ENCODE measurements around the gene BUD13. TPM values are rescaled to one million over a fixed set of nuclear protein-coding genes. Genes with fewer than 3 reads are reported as not detected.

Gene BUD13
- total and polyA plus RNA-seq, 4 donors = 10.0 to 14.9 (median 13.3) TPM

DNA sequence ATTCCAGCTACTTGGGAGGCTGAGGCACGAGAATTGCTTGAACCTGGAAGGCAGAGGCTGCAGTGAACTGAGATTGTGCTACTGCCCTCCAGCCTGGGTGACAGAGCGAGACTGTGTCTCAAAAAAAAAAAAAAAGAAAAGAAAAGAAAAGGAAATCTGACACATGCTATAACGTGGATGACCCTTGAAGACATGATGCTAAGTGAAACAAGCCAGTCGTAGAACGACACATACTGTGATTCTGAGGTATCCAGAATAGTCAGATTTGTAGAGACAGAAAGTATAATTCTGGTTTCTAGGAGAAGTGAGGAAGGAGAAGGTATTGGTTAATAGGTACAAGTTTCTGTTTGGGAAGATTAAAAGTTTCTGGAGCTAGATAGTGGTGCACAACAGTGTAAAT is 25.6 kb upstream of the BUD13 start:
- Histone ChIP-seq H3K4me3 (no peak overlapping the region), H3K9me3 (ENCODE audit: control insufficient read depth in 4 of 4, insufficient read depth in 3 of 4, low read length in 3 of 4) (no peaks in the 10 kb centered on the region), H3K36me3 (ENCODE audit: control insufficient read depth in 4 of 4, insufficient read depth in 4 of 4, low read length in 4 of 4) (no peaks in the 10 kb centered on the region), H3K27me3 (ENCODE audit: control insufficient read depth in 3 of 3, insufficient read depth in 3 of 3, low read length in 2 of 3) (peaks cover 0 to 2% (median 0%) of the 10 kb centered on the region in 3 donors), H3K27ac (ENCODE audit: low read depth in 1 of 2, low read length in 1 of 2) (no peak overlapping the region), H3K9ac (ENCODE audit: insufficient read depth in 1 of 2, low read length in 2 of 2) (no peak overlapping the region), H3K4me1 (ENCODE audit: control insufficient read depth in 5 of 5, insufficient read depth in 5 of 5, low read length in 5 of 5) (no peaks in the 10 kb centered on the region)
- DNase-seq (no peak), ATAC-seq (ENCODE audit: insufficient read depth, low FRiP score) (no peak)
- 83 to 84% methylated on average over 5 of the region's 5 CpGs for WGBS, 2 donors
- TF ChIP-seq, protein P1, sequence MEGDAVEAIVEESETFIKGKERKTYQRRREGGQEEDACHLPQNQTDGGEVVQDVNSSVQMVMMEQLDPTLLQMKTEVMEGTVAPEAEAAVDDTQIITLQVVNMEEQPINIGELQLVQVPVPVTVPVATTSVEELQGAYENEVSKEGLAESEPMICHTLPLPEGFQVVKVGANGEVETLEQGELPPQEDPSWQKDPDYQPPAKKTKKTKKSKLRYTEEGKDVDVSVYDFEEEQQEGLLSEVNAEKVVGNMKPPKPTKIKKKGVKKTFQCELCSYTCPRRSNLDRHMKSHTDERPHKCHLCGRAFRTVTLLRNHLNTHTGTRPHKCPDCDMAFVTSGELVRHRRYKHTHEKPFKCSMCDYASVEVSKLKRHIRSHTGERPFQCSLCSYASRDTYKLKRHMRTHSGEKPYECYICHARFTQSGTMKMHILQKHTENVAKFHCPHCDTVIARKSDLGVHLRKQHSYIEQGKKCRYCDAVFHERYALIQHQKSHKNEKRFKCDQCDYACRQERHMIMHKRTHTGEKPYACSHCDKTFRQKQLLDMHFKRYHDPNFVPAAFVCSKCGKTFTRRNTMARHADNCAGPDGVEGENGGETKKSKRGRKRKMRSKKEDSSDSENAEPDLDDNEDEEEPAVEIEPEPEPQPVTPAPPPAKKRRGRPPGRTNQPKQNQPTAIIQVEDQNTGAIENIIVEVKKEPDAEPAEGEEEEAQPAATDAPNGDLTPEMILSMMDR (IDR thresholded peaks at IDR 0.05; ENCODE audit: control extremely low read depth, extremely low read depth) = no peak

DNA sequence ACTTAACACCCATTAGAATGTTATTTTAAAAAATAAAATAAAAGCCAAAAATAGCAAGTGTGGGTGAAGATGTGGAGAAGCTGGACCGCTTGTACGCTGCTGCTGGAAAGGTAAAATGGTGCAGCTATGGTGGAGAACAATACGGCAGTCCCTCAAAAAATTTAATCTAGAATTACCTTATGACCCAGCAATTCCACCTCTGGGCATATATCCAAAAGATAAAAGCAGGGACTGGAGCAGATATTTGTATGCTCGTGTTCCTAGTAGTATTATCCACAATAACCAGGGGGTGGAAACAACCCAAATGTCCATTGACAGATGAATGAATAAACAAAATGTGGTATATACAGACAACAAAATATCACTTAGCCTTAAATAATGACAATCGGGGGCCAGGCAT is 25.0 kb upstream of the BUD13 start:
- no peak for DNase-seq
- peaks cover 0 to 2% (median 0%) of the 10 kb centered on the region in 3 donors for H3K27me3 ChIP-seq (ENCODE audit: control insufficient read depth in 3 of 3, insufficient read depth in 3 of 3, low read length in 2 of 3)
- H3K36me3 ChIP-seq (ENCODE audit: control insufficient read depth in 4 of 4, insufficient read depth in 4 of 4, low read length in 4 of 4) = no peaks in the 10 kb centered on the region
- no peak overlapping the region for H3K4me3 ChIP-seq
- H3K9me3 ChIP-seq (ENCODE audit: control insufficient read depth in 4 of 4, insufficient read depth in 3 of 4, low read length in 3 of 4) = no peaks in the 10 kb centered on the region
- H3K27ac ChIP-seq (ENCODE audit: low read depth in 1 of 2, low read length in 1 of 2) = no peak overlapping the region
- TF ChIP-seq, protein P1 (IDR thresholded peaks at IDR 0.05; ENCODE audit: control extremely low read depth, extremely low read depth) = no peak
- no peak overlapping the region for H3K9ac ChIP-seq (ENCODE audit: insufficient read depth in 1 of 2, low read length in 2 of 2)
- ATAC-seq (ENCODE audit: insufficient read depth, low FRiP score) = no peak
- WGBS, 2 donors = 83 to 90% methylated on average over 5 of the region's 5 CpGs
- H3K4me1 ChIP-seq (ENCODE audit: control insufficient read depth in 5 of 5, insufficient read depth in 5 of 5, low read length in 5 of 5) = no peaks in the 10 kb centered on the region

- Histone ChIP-seq H3K27ac (ENCODE audit: low read depth in 1 of 2, low read length in 1 of 2) (no peak overlapping the region), H3K9me3 (ENCODE audit: control insufficient read depth in 4 of 4, insufficient read depth in 3 of 4, low read length in 3 of 4) (no peaks in the 10 kb centered on the region), H3K27me3 (ENCODE audit: control insufficient read depth in 3 of 3, insufficient read depth in 3 of 3, low read length in 2 of 3) (peaks cover 0 to 2% (median 0%) of the 10 kb centered on the region in 3 donors), H3K9ac (ENCODE audit: insufficient read depth in 1 of 2, low read length in 2 of 2) (no peak overlapping the region), H3K36me3 (ENCODE audit: control insufficient read depth in 4 of 4, insufficient read depth in 4 of 4, low read length in 4 of 4) (no peaks in the 10 kb centered on the region), H3K4me3 (no peak overlapping the region), H3K4me1 (ENCODE audit: control insufficient read depth in 5 of 5, insufficient read depth in 5 of 5, low read length in 5 of 5) (peaks cover 0 to 9% (median 0%) of the 10 kb centered on the region in 5 donors)
- WGBS, 2 donors = 62 to 66% methylated on average over 1 of the region's 1 CpG
- no peak for DNase-seq
- TF ChIP-seq, protein P1 (IDR thresholded peaks at IDR 0.05; ENCODE audit: control extremely low read depth, extremely low read depth) = no peak
- ATAC-seq (ENCODE audit: insufficient read depth, low FRiP score) = no peak
Observed at GRCh38 chr11:116796548-116796947, 23.8 kb upstream of the BUD13 start.

DNA sequence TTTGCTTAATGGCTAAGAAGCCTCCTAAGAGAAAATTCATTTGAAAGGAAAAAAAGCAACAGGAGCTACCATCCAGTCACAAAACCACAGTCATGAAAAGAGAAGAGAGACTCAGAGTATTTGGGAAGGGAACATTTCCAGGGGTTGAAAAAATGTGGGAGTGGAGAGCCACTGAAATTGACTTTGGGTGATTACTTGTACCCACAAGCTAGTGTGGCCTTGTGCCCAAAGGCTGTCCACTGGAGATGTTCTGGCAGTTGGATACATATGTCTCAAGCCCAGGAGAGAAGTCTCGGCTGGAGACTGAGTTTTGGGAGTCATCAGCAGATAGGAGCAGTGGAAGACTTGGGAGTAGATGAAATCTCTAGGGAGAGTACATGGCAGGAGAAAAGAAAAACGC is 22.1 kb upstream of the BUD13 start:
- 85 to 96% methylated on average over 2 of the region's 2 CpGs for WGBS, 2 donors
- TF ChIP-seq, protein P1 (IDR thresholded peaks at IDR 0.05; ENCODE audit: control extremely low read depth, extremely low read depth) = no peak
- DNase-seq (no peak), ATAC-seq (ENCODE audit: insufficient read depth, low FRiP score) (no peak)
- Histone ChIP-seq H3K4me3 (no peak overlapping the region), H3K9me3 (ENCODE audit: control insufficient read depth in 4 of 4, insufficient read depth in 3 of 4, low read length in 3 of 4) (no peaks in the 10 kb centered on the region), H3K4me1 (ENCODE audit: control insufficient read depth in 5 of 5, insufficient read depth in 5 of 5, low read length in 5 of 5) (peaks cover 0 to 15% (median 0%) of the 10 kb centered on the region in 5 donors), H3K9ac (ENCODE audit: insufficient read depth in 1 of 2, low read length in 2 of 2) (no peak overlapping the region), H3K36me3 (ENCODE audit: control insufficient read depth in 4 of 4, insufficient read depth in 4 of 4, low read length in 4 of 4) (no peaks in the 10 kb centered on the region), H3K27ac (ENCODE audit: low read depth in 1 of 2, low read length in 1 of 2) (no peak overlapping the region), H3K27me3 (ENCODE audit: control insufficient read depth in 3 of 3, insufficient read depth in 3 of 3, low read length in 2 of 3) (peaks cover 0 to 2% (median 0%) of the 10 kb centered on the region in 3 donors)
